ENCODE data around the gene ARRB1.

- TF ChIP-seq HHEX (CRISPR knock-in tag; IDR thresholded peaks at IDR 0.05) (no peak), CTCF (CRISPR knock-in tag; IDR thresholded peaks at IDR 0.05) (no peak), TCF7L2 (IDR thresholded peaks at IDR 0.05; ENCODE audit: low read depth, low read length) (no peak), NR2F2 (IDR thresholded peaks at IDR 0.05; ENCODE audit: borderline replicate concordance, low read depth) (no peak), CBX2 (IDR thresholded peaks at IDR 0.05; ENCODE audit: low read depth, low read length) (no peak), CBX2 (CRISPR knock-in tag; IDR thresholded peaks at IDR 0.05; ENCODE audit: low read depth) (no peak), FOSL1 (CRISPR knock-in tag; IDR thresholded peaks at IDR 0.05; ENCODE audit: borderline replicate concordance) (no peak), TSC22D2 (CRISPR knock-in tag; IDR thresholded peaks at IDR 0.05; ENCODE audit: borderline replicate concordance) (no peak), ZFP36L2 (CRISPR knock-in tag; IDR thresholded peaks at IDR 0.05) (no peak), POLR2A (IDR thresholded peaks at IDR 0.05; ENCODE audit: insufficient read depth in 1 of 2, low read depth in 2 of 2, low read length in 2 of 2) (no peak), ZFP90 (CRISPR knock-in tag; IDR thresholded peaks at IDR 0.05; ENCODE audit: borderline replicate concordance) (no peak), SUZ12 (IDR thresholded peaks at IDR 0.05; ENCODE audit: low read depth, low read length) (no peak), EP300 (IDR thresholded peaks at IDR 0.05; ENCODE audit: low read depth in 2 of 2, low read length in 2 of 2) (no peak), EP300 (CRISPR knock-in tag; IDR thresholded peaks at IDR 0.05; ENCODE audit: borderline replicate concordance) (no peak), HNF4G (IDR thresholded peaks at IDR 0.05; ENCODE audit: borderline replicate concordance, low read depth, low read length) (no peak), HNF4G (CRISPR knock-in tag; IDR thresholded peaks at IDR 0.05; ENCODE audit: borderline replicate concordance, low read depth) (no peak)
Observed at GRCh38 chr11:75244052-75244814, 107.2 kb downstream of the ARRB1 start.
